HL-60 (cell line): ENCODE data around the gene CAMKK1.

Experiments
- DNase-seq, 2 experiments: peaks; one replicate each; pipeline ENCODE4 v3.0.0-alpha.2; 2010 to 2020; ENCODE audit warnings: low read depth in 1 of 2, low spot score in 1 of 2
- H3K27ac ChIP-seq: fragments of 250-450 bp; sonication (Bioruptor Pico); replicated peaks from 2 replicates; pipeline ENCODE4 v1.5.1; 2020; ENCODE audit warnings: mild to moderate bottlenecking, moderate library complexity
- H3K27me3 ChIP-seq: fragments of 250-450 bp; sonication (Bioruptor Pico); 2 replicates; pipeline ENCODE4 v1.5.1; 2021; ENCODE audit warnings: mild to moderate bottlenecking, moderate library complexity; ENCODE audit not compliant: insufficient read depth, poor library complexity, severe bottlenecking
- H3K4me3 ChIP-seq: replicated peaks from 2 replicates; pipeline ENCODE4 v1.5.1; 2011; ENCODE audit warnings: mild to moderate bottlenecking, control low read depth, low read length; ENCODE audit not compliant: insufficient read depth
- CTCF ChIP-seq: IDR thresholded peaks from one replicate; pipeline ENCODE4 v1.5.1; 2011; ENCODE audit warnings: low read length, control low read depth, inconsistent platforms; ENCODE audit not compliant: insufficient read depth
- GABPA ChIP-seq: IDR thresholded peaks from 2 replicates; pipeline ENCODE4 v1.6.1; 2012; ENCODE audit warnings: low read depth
- POLR2AphosphoS5 ChIP-seq: IDR thresholded peaks from 2 replicates; pipeline ENCODE4 v1.6.1; 2012; ENCODE audit warnings: low read depth
- SPI1 ChIP-seq: IDR thresholded peaks from 2 replicates; pipeline ENCODE4 v1.6.1; 2012; ENCODE audit warnings: low read depth, mild to moderate bottlenecking, borderline replicate concordance
- TF ChIP-seq, protein P1 (sequence below): IDR thresholded peaks from 2 replicates; pipeline ENCODE4 v1.6.1; 2012; ENCODE audit warnings: low read depth; ENCODE audit not compliant: insufficient replicate concordance

CAMKK1 gene

DNA sequence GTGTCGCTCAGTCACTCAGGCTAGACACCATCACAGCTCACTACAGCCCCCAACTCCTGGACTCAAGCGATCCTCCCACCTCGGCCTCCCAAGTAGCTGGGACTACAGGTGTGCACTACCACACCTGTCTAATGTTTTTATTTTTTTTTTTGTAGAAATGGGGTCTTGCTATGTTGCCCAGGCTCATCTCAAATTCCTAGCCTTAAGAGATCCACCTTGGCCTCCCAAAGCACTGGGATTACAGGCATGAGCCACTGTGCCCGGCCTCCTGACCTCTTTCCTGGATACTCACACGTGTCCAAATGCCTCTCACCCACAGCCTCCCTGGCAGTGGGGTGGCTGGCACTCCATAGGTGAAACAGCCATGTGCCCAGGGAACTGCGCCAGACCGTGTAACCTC is 17.5 kb downstream of the CAMKK1 start:
- TF ChIP-seq GABPA (no peak), POLR2AphosphoS5 (no peak), CTCF (no peak), SPI1 (no peak)
- TF ChIP-seq, protein P1, sequence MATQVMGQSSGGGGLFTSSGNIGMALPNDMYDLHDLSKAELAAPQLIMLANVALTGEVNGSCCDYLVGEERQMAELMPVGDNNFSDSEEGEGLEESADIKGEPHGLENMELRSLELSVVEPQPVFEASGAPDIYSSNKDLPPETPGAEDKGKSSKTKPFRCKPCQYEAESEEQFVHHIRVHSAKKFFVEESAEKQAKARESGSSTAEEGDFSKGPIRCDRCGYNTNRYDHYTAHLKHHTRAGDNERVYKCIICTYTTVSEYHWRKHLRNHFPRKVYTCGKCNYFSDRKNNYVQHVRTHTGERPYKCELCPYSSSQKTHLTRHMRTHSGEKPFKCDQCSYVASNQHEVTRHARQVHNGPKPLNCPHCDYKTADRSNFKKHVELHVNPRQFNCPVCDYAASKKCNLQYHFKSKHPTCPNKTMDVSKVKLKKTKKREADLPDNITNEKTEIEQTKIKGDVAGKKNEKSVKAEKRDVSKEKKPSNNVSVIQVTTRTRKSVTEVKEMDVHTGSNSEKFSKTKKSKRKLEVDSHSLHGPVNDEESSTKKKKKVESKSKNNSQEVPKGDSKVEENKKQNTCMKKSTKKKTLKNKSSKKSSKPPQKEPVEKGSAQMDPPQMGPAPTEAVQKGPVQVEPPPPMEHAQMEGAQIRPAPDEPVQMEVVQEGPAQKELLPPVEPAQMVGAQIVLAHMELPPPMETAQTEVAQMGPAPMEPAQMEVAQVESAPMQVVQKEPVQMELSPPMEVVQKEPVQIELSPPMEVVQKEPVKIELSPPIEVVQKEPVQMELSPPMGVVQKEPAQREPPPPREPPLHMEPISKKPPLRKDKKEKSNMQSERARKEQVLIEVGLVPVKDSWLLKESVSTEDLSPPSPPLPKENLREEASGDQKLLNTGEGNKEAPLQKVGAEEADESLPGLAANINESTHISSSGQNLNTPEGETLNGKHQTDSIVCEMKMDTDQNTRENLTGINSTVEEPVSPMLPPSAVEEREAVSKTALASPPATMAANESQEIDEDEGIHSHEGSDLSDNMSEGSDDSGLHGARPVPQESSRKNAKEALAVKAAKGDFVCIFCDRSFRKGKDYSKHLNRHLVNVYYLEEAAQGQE: no peak
- DNase-seq: no peak
- no peak overlapping the region for H3K4me3 ChIP-seq
- H3K27ac ChIP-seq: no peak overlapping the region
- H3K27me3 ChIP-seq: no peaks in the 10 kb centered on the region

- TF ChIP-seq SPI1 (no peak), CTCF (no peak), POLR2AphosphoS5 (no peak), GABPA (no peak)
- TF ChIP-seq, protein P1: no peak
- no peak for DNase-seq
- H3K27ac ChIP-seq: no peak overlapping the region
- no peak overlapping the region for H3K4me3 ChIP-seq
- H3K27me3 ChIP-seq: no peaks in the 10 kb centered on the region
Observed at GRCh38 chr17:3873862-3874261, 19.0 kb downstream of the CAMKK1 start.

DNA sequence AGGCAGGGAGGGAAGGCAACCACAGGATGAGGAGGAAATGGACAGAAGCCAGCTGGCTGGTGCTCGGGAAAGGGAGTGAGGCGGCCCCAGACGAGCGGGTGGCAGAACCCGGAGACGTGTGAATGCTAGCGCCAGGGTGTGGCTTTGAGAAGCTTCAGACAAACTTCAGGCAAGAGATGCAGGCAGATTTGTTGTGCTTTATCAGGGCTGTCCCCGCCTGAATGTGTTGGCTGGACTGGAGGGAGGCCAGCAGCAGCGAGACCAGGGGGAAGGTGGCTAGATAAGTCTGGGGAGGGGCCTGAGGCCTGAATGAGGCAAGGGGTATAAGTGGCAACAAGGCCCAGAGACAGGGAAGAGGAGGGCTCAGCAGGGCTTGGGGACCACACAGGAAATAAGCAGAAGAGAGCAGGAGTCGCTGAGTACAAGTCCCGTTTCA is 22.0 kb downstream of the CAMKK1 start:
- Histone ChIP-seq H3K27me3 (no peaks in the 10 kb centered on the region), H3K27ac (no peak overlapping the region), H3K4me3 (no peak overlapping the region)
- no peak for DNase-seq
- TF ChIP-seq POLR2AphosphoS5 (no peak), GABPA (no peak), SPI1 (no peak), CTCF (no peak)
- TF ChIP-seq, protein P1: no peak
